SU-DHL-6 (cell line): ENCODE data around the gene SLC9A9.
"Not testable (repeated sequence)": the region's sequence is repeated elsewhere in the genome, so short reads cannot be mapped to it uniquely, and the experiment has no call there.

ENCODE experiments used
- CTCF ChIP-seq: fragments of 200-600 bp; sonication (generic); IDR thresholded peaks from one replicate; pipeline ENCODE4 v1.5.1; 2017; ENCODE audit warnings: antibody characterized with exemption, mild to moderate bottlenecking, low read length, moderate library complexity; ENCODE audit not compliant: insufficient read depth, poor library complexity, severe bottlenecking
- EZH2phosphoT487 ChIP-seq: fragments of 200-600 bp; sonication (generic), shearing (Covaris generic); conservative IDR thresholded peaks from 2 replicates; pipeline ENCODE4 v1.6.1; 2018; ENCODE audit warnings: mild to moderate bottlenecking, antibody characterized with exemption, low read length, moderate library complexity, mixed read lengths

- TF ChIP-seq CTCF, EZH2phosphoT487: not testable (repeated sequence)
Observed at GRCh38 chr3:143801046-143801445, 47.2 kb downstream of the SLC9A9 start.
